Measurements from ENCODE around the gene RC3H2.
"Not testable (repeated sequence)": the region's sequence is repeated elsewhere in the genome, so short reads cannot be mapped to it uniquely, and the experiment has no call there.

- TF ChIP-seq E2F4 (CRISPR knock-in tag; IDR thresholded peaks at IDR 0.05; ENCODE audit: borderline replicate concordance, low read depth); FOXJ3 (CRISPR knock-in tag; IDR thresholded peaks at IDR 0.05; ENCODE audit: borderline replicate concordance); E2F1 (CRISPR knock-in tag; IDR thresholded peaks at IDR 0.05); SP1 (CRISPR knock-in tag; conservative IDR thresholded peaks at IDR 0.05); USF2 (CRISPR knock-in tag; IDR thresholded peaks at IDR 0.05); CTCF (IDR thresholded peaks at IDR 0.05); MAX (CRISPR knock-in tag; IDR thresholded peaks at IDR 0.05); RELA (CRISPR knock-in tag; IDR thresholded peaks at IDR 0.05; ENCODE audit: borderline replicate concordance); ELF4 (CRISPR knock-in tag; IDR thresholded peaks at IDR 0.05; ENCODE audit: low read depth); ZNF423 (CRISPR knock-in tag; IDR thresholded peaks at IDR 0.05); ATF1 (CRISPR knock-in tag; IDR thresholded peaks at IDR 0.05); CREB1 (CRISPR knock-in tag; IDR thresholded peaks at IDR 0.05): not testable (repeated sequence)
Observed at GRCh38 chr9:122809261-122809660, 95.9 kb downstream of the RC3H2 start.

Measured in WTC11 (cell line).